ENCODE results near the gene MXD4.

GRCh38 chr4:2302387-2303119, 40.6 kb upstream of the MXD4 start:
- TF ChIP-seq EZH2 (IDR thresholded peaks at IDR 0.05; ENCODE audit: low read length), result no peak
- TF ChIP-seq, protein P1, sequence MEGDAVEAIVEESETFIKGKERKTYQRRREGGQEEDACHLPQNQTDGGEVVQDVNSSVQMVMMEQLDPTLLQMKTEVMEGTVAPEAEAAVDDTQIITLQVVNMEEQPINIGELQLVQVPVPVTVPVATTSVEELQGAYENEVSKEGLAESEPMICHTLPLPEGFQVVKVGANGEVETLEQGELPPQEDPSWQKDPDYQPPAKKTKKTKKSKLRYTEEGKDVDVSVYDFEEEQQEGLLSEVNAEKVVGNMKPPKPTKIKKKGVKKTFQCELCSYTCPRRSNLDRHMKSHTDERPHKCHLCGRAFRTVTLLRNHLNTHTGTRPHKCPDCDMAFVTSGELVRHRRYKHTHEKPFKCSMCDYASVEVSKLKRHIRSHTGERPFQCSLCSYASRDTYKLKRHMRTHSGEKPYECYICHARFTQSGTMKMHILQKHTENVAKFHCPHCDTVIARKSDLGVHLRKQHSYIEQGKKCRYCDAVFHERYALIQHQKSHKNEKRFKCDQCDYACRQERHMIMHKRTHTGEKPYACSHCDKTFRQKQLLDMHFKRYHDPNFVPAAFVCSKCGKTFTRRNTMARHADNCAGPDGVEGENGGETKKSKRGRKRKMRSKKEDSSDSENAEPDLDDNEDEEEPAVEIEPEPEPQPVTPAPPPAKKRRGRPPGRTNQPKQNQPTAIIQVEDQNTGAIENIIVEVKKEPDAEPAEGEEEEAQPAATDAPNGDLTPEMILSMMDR (optimal IDR thresholded peaks at IDR 0.05 in 1 of 3, IDR thresholded peaks at IDR 0.05 in 1 of 3, conservative IDR thresholded peaks at IDR 0.05 in 1 of 3; ENCODE audit: extremely low read depth in 1 of 3, insufficient read depth in 2 of 3, low read length in 3 of 3), result no peak

All from keratinocyte (primary cell).